GM12878 (cell line): ENCODE measurements around the gene PARP16. TPM values are rescaled to one million over a fixed set of nuclear protein-coding genes. Genes with fewer than 3 reads are reported as not detected.

ENCODE experiments used
- NR2C2 ChIP-seq: IDR thresholded peaks from 2 replicates; pipeline ENCODE4 v1.6.1; 2011; ENCODE audit warnings: borderline replicate concordance, low read depth; ENCODE audit not compliant: control insufficient read depth, insufficient read length
- PBX3 ChIP-seq: IDR thresholded peaks from 2 replicates; pipeline ENCODE4 v1.6.1; 2011; ENCODE audit warnings: mild to moderate bottlenecking, low read depth, low read length, moderate library complexity; ENCODE audit not compliant: insufficient replicate concordance
- RAD21 ChIP-seq: IDR thresholded peaks from 2 replicates; pipeline ENCODE4 v1.6.1; 2011; ENCODE audit warnings: mild to moderate bottlenecking, low read depth, low read length, moderate library complexity; ENCODE audit not compliant: insufficient read depth
- REST ChIP-seq: IDR thresholded peaks from 2 replicates; pipeline ENCODE4 v1.6.1; 2012; ENCODE audit warnings: mild to moderate bottlenecking, low read depth, low read length
- SUZ12 ChIP-seq: fragments of 200-600 bp; sonication (generic); IDR thresholded peaks from one replicate; pipeline ENCODE4 v1.6.1; 2018; ENCODE audit warnings: antibody characterized with exemption, mild to moderate bottlenecking; ENCODE audit not compliant: unreplicated experiment
- ZNF24 ChIP-seq: fragments of 450-650 bp; IDR thresholded peaks from 2 replicates; pipeline ENCODE4 v1.6.1; 2017; ENCODE audit warnings: antibody characterized with exemption, mild to moderate bottlenecking
- ZNF592 ChIP-seq: fragments of 450-650 bp; IDR thresholded peaks from 2 replicates; pipeline ENCODE4 v1.6.1; 2017; ENCODE audit warnings: mild to moderate bottlenecking, moderate library complexity
- polyA plus RNA-seq, 11 experiments: library from polyadenylated mRNA; depleted of rRNA in 4 of 11; unstranded in 6 of 11; stranded (reverse) in 5 of 11; fragments of >200 nt; fragmentation: Nextera tagmentation in 4 of 11; fragmentation: Illumina TruSeq in 1 of 11; extraction: Ambion mirVana in 4 of 11; extraction: Trizol in 1 of 11; gene quantifications; 1 replicate in 1 of 11; 2 replicates in 10 of 11; pipeline versions ENCODE4 v1.2.1 to v1.2.3, GENCODE V29; 2011 to 2016; ENCODE audit warnings: inconsistent platforms in 2 of 11, missing spikeins in 2 of 11, low read depth in 1 of 11
- total RNA-seq, 4 experiments: library from RNA; depleted of rRNA in 3 of 4; stranded (reverse); fragments of >200 nt in 3 of 4; fragmentation: Illumina TruSeq in 1 of 4; extraction: Trizol in 1 of 4; gene quantifications; 2 replicates each; pipeline versions ENCODE4 v1.2.1 to v1.2.3, GENCODE V29; 2013 to 2021

The PARP16 gene
- total and polyA plus RNA-seq, 10 of the 15 experiments (the other 5 are each of a cell fraction or from before 2014, with no cell fraction given) = 4.9 to 15.7 (median 9.9) TPM

- no peak for TF ChIP-seq REST
- no peak for TF ChIP-seq PBX3
- no peak for TF ChIP-seq RAD21
- TF ChIP-seq NR2C2 = no peak
- TF ChIP-seq SUZ12 = no peak
- no peak for TF ChIP-seq ZNF24
- no peak for TF ChIP-seq ZNF592
These were observed 46.6 kb upstream of the PARP16 start (continued) for GRCh38 chr15:65333148-65333820.
